WTC11 (cell line): ENCODE data around the gene CAPNS1. TPM values are rescaled to one million over a fixed set of nuclear protein-coding genes. Genes with fewer than 3 reads are reported as not detected.
A peak's percentile ranks its signal among the peaks of the same experiment; 100 is the strongest.

ENCODE experiments used
- AR ChIP-seq: fragments of 250-450 bp; sonication (Bioruptor Pico); IDR thresholded peaks from 2 replicates; pipeline ENCODE4 v1.9.0; 2021; ENCODE audit warnings: mild to moderate bottlenecking
- CBFB ChIP-seq: sonication (generic); formaldehyde crosslinking; IDR thresholded peaks from 2 replicates; pipeline ENCODE4 v1.8.1; 2022; ENCODE audit warnings: mild to moderate bottlenecking, low read depth, missing genetic modification reagents
- CTCF ChIP-seq: fragments of 200-600 bp; IDR thresholded peaks from 2 replicates; pipeline ENCODE4 v1.8.0; 2022; ENCODE audit warnings: antibody characterized with exemption
- ETV6 ChIP-seq: sonication (generic); formaldehyde crosslinking; IDR thresholded peaks from 2 replicates; pipeline ENCODE4 v1.8.1; 2022; ENCODE audit warnings: mild to moderate bottlenecking, missing genetic modification reagents
- FOXP4 ChIP-seq: sonication (generic); formaldehyde crosslinking; IDR thresholded peaks from 2 replicates; pipeline ENCODE4 v1.8.0; 2022; ENCODE audit warnings: mild to moderate bottlenecking, missing genetic modification reagents
- GTF2I ChIP-seq: fragments of 250-450 bp; sonication (Bioruptor Pico); conservative IDR thresholded peaks from 2 replicates; pipeline ENCODE4 v1.4.0; 2021; ENCODE audit warnings: mild to moderate bottlenecking
- JAZF1 ChIP-seq: fragments of 250-450 bp; sonication (Bioruptor Pico); IDR thresholded peaks from 2 replicates; pipeline ENCODE4 v1.9.0; 2021; ENCODE audit warnings: moderate library complexity, mild to moderate bottlenecking, inconsistent platforms
- JUN ChIP-seq: sonication (generic); formaldehyde crosslinking; IDR thresholded peaks from 2 replicates; pipeline ENCODE4 v1.8.0; 2023; ENCODE audit warnings: mild to moderate bottlenecking, missing genetic modification reagents
- NFATC4 ChIP-seq: fragments of 250-450 bp; sonication (Bioruptor Pico); IDR thresholded peaks from 2 replicates; pipeline ENCODE4 v1.9.0; 2021; ENCODE audit warnings: mild to moderate bottlenecking
- NR2C2 ChIP-seq: sonication (generic); formaldehyde crosslinking; IDR thresholded peaks from 2 replicates; pipeline ENCODE4 v1.8.0; 2022; ENCODE audit warnings: mild to moderate bottlenecking, missing genetic modification reagents
- OVOL2 ChIP-seq: fragments of 250-450 bp; sonication (Bioruptor Pico); IDR thresholded peaks from 2 replicates; pipeline ENCODE4 v1.9.0; 2021; ENCODE audit warnings: mild to moderate bottlenecking, borderline replicate concordance
- PRDM15 ChIP-seq: sonication (generic); formaldehyde crosslinking; IDR thresholded peaks from 2 replicates; pipeline ENCODE4 v1.8.0; 2022; ENCODE audit warnings: missing genetic modification reagents
- SOX15 ChIP-seq: fragments of 250-450 bp; sonication (Bioruptor Pico); IDR thresholded peaks from 2 replicates; pipeline ENCODE4 v1.9.0; 2021; ENCODE audit warnings: mild to moderate bottlenecking
- TCF7 ChIP-seq: sonication (generic); formaldehyde crosslinking; IDR thresholded peaks from 2 replicates; pipeline ENCODE4 v1.8.0; 2022; ENCODE audit warnings: mild to moderate bottlenecking, low read depth, missing genetic modification reagents, moderate library complexity
- TEAD4 ChIP-seq: sonication (generic); formaldehyde crosslinking; IDR thresholded peaks from 2 replicates; pipeline ENCODE4 v1.8.0; 2022; ENCODE audit warnings: mild to moderate bottlenecking, missing genetic modification reagents
- USF1 ChIP-seq: sonication (generic); formaldehyde crosslinking; IDR thresholded peaks from 2 replicates; pipeline ENCODE4 v1.8.0; 2022; ENCODE audit warnings: mild to moderate bottlenecking, missing genetic modification reagents
- USF2 ChIP-seq: sonication (generic); formaldehyde crosslinking; IDR thresholded peaks from 2 replicates; pipeline ENCODE4 v1.8.1; 2023; ENCODE audit warnings: mild to moderate bottlenecking, missing genetic modification reagents, moderate library complexity
- ZMAT4 ChIP-seq: fragments of 250-450 bp; sonication (Bioruptor Pico); IDR thresholded peaks from 2 replicates; pipeline ENCODE4 v1.9.0; 2021; ENCODE audit warnings: mild to moderate bottlenecking
- ZNF121 ChIP-seq: sonication (generic); formaldehyde crosslinking; IDR thresholded peaks from 2 replicates; pipeline ENCODE4 v1.8.0; 2023; ENCODE audit warnings: missing genetic modification reagents
- ZNF317 ChIP-seq: sonication (generic); formaldehyde crosslinking; IDR thresholded peaks from 2 replicates; pipeline ENCODE4 v1.8.1; 2023; ENCODE audit warnings: low read depth, mild to moderate bottlenecking, moderate library complexity, missing genetic modification reagents, borderline replicate concordance
- ZNF425 ChIP-seq: fragments of 250-450 bp; sonication (Bioruptor Pico); conservative IDR thresholded peaks from 2 replicates; pipeline ENCODE4 v1.9.0; 2021; ENCODE audit warnings: mild to moderate bottlenecking
- ZSCAN18 ChIP-seq: fragments of 250-450 bp; sonication (Bioruptor Pico); IDR thresholded peaks from 2 replicates; pipeline ENCODE4 v2.1.2; 2022; ENCODE audit warnings: mild to moderate bottlenecking, moderate library complexity
- total RNA-seq: library from RNA; stranded (reverse); gene quantifications from 3 replicates; pipeline ENCODE4 v1.2.3, GENCODE V29; 2021

CAPNS1 gene
- total RNA-seq, 1 experiment from 2014 or later = 358 TPM

- TF ChIP-seq USF1 (CRISPR knock-in tag) (peak; percentile 87), ZMAT4 (CRISPR knock-in tag) (no peak), ZNF317 (no peak), NR2C2 (CRISPR knock-in tag) (no peak), ZNF121 (no peak), USF2 (CRISPR knock-in tag) (peak; percentile 84), PRDM15 (no peak), GTF2I (CRISPR knock-in tag) (no peak), JUN (peak; percentile 67; the same call in 1 of the 2 replicates), ETV6 (peak; percentile 75; the same call in 1 of the 2 replicates), NFATC4 (CRISPR knock-in tag) (no peak), SOX15 (CRISPR knock-in tag) (no peak), CTCF (no peak), TCF7 (CRISPR knock-in tag) (0 out of 2 replicates have a peak, but pooled peaks have one; percentile 40), FOXP4 (CRISPR knock-in tag) (no peak; the same call in 1 of the 2 replicates), JAZF1 (CRISPR knock-in tag) (no peak), TEAD4 (CRISPR knock-in tag) (no peak), CBFB (CRISPR knock-in tag) (no peak), AR (no peak), ZNF425 (CRISPR knock-in tag) (no peak), ZSCAN18 (no peak), OVOL2 (no peak)
Observed at GRCh38 chr19:36114721-36115452, 25.0 kb upstream of the CAPNS1 start, which contains the start of gene POLR2I (continued).
